ENCODE data around the gene RNF112.

Gene RNF112

GRCh38 chr17:19369846-19370492 lies 41.1 kb upstream of the RNF112 start:
- DNase-seq (ENCODE audit: low read depth, low spot score), result no peak
- TF ChIP-seq, protein P1, sequence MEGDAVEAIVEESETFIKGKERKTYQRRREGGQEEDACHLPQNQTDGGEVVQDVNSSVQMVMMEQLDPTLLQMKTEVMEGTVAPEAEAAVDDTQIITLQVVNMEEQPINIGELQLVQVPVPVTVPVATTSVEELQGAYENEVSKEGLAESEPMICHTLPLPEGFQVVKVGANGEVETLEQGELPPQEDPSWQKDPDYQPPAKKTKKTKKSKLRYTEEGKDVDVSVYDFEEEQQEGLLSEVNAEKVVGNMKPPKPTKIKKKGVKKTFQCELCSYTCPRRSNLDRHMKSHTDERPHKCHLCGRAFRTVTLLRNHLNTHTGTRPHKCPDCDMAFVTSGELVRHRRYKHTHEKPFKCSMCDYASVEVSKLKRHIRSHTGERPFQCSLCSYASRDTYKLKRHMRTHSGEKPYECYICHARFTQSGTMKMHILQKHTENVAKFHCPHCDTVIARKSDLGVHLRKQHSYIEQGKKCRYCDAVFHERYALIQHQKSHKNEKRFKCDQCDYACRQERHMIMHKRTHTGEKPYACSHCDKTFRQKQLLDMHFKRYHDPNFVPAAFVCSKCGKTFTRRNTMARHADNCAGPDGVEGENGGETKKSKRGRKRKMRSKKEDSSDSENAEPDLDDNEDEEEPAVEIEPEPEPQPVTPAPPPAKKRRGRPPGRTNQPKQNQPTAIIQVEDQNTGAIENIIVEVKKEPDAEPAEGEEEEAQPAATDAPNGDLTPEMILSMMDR (IDR thresholded peaks at IDR 0.05; ENCODE audit: low read depth, low read length), result no peak
- in situ Hi-C loops (cut with HindIII; ENCODE audit: low sequenced_read_pairs), result no loop called here
- no peak overlapping the region for H3K4me3 ChIP-seq (ENCODE audit: low read depth, low read length)

DNA sequence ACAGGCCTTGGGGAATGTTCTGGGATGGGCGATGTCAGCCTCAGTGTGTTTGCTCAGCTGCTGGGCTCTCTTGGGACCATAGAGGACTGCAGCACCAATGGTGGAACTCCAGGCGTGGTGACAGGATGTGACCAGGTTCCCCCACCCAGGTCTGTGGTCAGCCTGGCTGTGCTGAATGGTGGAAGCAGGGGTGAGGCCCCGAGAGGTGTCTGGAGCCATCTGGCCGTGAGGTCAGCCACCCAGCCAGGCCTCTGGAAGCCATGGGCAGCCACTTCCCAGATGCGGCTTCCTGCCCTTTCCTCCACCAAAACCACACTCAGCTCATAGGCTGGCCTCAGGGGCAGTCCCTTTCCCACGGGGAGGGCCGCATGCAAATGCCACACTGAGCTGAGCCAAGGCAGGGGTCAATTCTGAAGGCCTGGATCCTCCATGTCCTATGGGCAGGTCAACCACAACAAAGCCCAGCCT lies 40.5 kb upstream of the RNF112 start:
- H3K4me3 ChIP-seq (ENCODE audit: low read depth, low read length), result no peak overlapping the region
- TF ChIP-seq, protein P1 (IDR thresholded peaks at IDR 0.05; ENCODE audit: low read depth, low read length), result no peak
- in situ Hi-C loops (cut with HindIII; ENCODE audit: low sequenced_read_pairs), result no loop called here
- no peak for DNase-seq (ENCODE audit: low read depth, low spot score)

- TF ChIP-seq, protein P1 (IDR thresholded peaks at IDR 0.05; ENCODE audit: low read depth, low read length), result no peak
- in situ Hi-C loops (cut with HindIII; ENCODE audit: low sequenced_read_pairs), result no loop called here
- no peak overlapping the region for H3K4me3 ChIP-seq (ENCODE audit: low read depth, low read length)
- DNase-seq (ENCODE audit: low read depth, low spot score), result no peak
These were observed 39.6 kb upstream of the RNF112 start for GRCh38 chr17:19371259-19372010.

- in situ Hi-C loops (cut with HindIII; ENCODE audit: low sequenced_read_pairs), result no loop called here
- TF ChIP-seq, protein P1 (IDR thresholded peaks at IDR 0.05; ENCODE audit: low read depth, low read length), result no peak
- DNase-seq (ENCODE audit: low read depth, low spot score), result no peak
- no peak overlapping the region for H3K4me3 ChIP-seq (ENCODE audit: low read depth, low read length)
These were observed 39.0 kb upstream of the RNF112 start for GRCh38 chr17:19372011-19372370.

- in situ Hi-C loops (cut with HindIII; ENCODE audit: low sequenced_read_pairs), result no loop called here
- no peak for DNase-seq (ENCODE audit: low read depth, low spot score)
- no peak overlapping the region for H3K4me3 ChIP-seq (ENCODE audit: low read depth, low read length)
- TF ChIP-seq, protein P1 (IDR thresholded peaks at IDR 0.05; ENCODE audit: low read depth, low read length), result no peak
These were observed 38.6 kb upstream of the RNF112 start for GRCh38 chr17:19372439-19372838.

GRCh38 chr17:19372866-19373504 lies 38.0 kb upstream of the RNF112 start:
- TF ChIP-seq, protein P1 (IDR thresholded peaks at IDR 0.05; ENCODE audit: low read depth, low read length), result no peak
- DNase-seq (ENCODE audit: low read depth, low spot score), result no peak
- H3K4me3 ChIP-seq (ENCODE audit: low read depth, low read length), result no peak overlapping the region
- in situ Hi-C loops (cut with HindIII; ENCODE audit: low sequenced_read_pairs), result no loop called here

Data from astrocyte of the spinal cord (primary cell).